SU-DHL-6 (cell line): ENCODE data around the gene ARID3B.

ENCODE experiments used
- EZH2phosphoT487 ChIP-seq: fragments of 200-600 bp; sonication (generic), shearing (Covaris generic); conservative IDR thresholded peaks from 2 replicates; pipeline ENCODE4 v1.6.1; 2018; ENCODE audit warnings: mild to moderate bottlenecking, antibody characterized with exemption, low read length, moderate library complexity, mixed read lengths
- TF ChIP-seq, protein P1 (sequence below): fragments of 200-600 bp; sonication (generic); IDR thresholded peaks from one replicate; pipeline ENCODE4 v1.5.1; 2017; ENCODE audit warnings: antibody characterized with exemption, mild to moderate bottlenecking, low read length, moderate library complexity; ENCODE audit not compliant: insufficient read depth, poor library complexity, severe bottlenecking

DNA sequence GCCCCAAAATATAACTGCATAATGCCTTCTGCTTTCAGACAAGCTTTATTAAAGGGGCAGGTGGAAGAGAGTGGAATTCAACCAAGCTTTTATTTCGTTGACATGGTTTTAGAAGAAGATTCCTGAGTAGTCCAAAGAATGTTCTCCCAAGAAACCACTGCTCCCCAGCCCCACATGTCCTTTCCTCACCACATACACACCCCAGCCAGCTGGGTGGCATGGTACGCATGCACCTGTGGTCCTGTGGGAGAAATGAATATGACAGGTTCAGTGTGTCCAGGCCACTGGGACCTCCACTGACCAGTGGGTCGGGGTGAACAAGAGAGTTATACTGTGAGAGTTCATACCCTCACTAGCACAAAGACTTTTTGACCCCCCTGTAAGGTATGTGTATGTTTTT is 30.2 kb downstream of the ARID3B start:
- TF ChIP-seq, protein P1, sequence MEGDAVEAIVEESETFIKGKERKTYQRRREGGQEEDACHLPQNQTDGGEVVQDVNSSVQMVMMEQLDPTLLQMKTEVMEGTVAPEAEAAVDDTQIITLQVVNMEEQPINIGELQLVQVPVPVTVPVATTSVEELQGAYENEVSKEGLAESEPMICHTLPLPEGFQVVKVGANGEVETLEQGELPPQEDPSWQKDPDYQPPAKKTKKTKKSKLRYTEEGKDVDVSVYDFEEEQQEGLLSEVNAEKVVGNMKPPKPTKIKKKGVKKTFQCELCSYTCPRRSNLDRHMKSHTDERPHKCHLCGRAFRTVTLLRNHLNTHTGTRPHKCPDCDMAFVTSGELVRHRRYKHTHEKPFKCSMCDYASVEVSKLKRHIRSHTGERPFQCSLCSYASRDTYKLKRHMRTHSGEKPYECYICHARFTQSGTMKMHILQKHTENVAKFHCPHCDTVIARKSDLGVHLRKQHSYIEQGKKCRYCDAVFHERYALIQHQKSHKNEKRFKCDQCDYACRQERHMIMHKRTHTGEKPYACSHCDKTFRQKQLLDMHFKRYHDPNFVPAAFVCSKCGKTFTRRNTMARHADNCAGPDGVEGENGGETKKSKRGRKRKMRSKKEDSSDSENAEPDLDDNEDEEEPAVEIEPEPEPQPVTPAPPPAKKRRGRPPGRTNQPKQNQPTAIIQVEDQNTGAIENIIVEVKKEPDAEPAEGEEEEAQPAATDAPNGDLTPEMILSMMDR: no peak
- TF ChIP-seq EZH2phosphoT487: no peak
